ENCODE results near the gene DHTKD1. TPM values are rescaled to one million over a fixed set of nuclear protein-coding genes. Genes with fewer than 3 reads are reported as not detected.

The DHTKD1 gene
- total and polyA plus RNA-seq, 11 donors = 11.4 to 44.3 (median 28.9) TPM

DNA sequence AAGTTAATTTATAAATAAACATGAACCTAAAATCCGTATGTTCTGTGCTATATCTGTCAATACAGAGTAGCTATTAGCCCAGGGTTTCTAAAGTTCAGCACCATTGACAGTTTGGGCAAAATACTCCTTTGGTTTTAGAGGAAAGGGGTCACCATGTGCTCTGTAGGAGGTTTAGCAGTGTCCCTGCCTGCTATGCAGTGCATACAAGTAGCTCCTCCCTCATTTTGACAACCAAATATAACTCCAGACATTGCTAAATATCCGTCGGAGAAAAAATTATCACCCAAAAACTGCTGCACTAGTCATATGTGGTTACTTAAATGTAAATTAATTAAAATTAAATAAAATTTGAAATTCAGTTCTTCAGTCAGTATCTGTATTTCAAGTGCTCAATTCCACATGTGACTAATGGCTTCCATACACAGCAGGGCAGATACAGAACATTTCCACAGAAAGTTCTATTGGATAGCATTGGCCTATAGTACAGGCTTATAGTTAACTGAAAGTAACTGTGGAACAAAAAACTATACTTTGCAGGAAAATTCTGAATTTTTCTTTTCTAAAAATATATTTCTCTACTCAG, 32.6 kb upstream of the DHTKD1 start:
- no peak overlapping the region for H3K27ac ChIP-seq
- no peaks in the 10 kb centered on the region for H3K27me3 ChIP-seq
- ATAC-seq (peak in 1 of 4 donors; percentile 50), DNase-seq (no peak)
- 45 to 79% (median 66%) methylated on average over 3 of the region's 3 CpGs for WGBS, 4 donors
- TF ChIP-seq POLR2A (IDR thresholded peaks at IDR 0.05) = no peak
- no peak for TF ChIP-seq CTCF (IDR thresholded peaks at IDR 0.05)
- H3K4me1 ChIP-seq = peaks cover 0 to 23% (median 7%) of the 10 kb centered on the region in 12 donors
- intact Hi-C loops (cut with DNase I) = no loop called here
- H3K4me3 ChIP-seq = no peak overlapping the region
- peaks cover 0 to 42% (median 40%) of the 10 kb centered on the region in 9 donors for H3K36me3 ChIP-seq
- H3K9me3 ChIP-seq = no peaks in the 10 kb centered on the region

GRCh38 chr10:12041766-12042408, 26.9 kb upstream of the DHTKD1 start:
- H3K27ac ChIP-seq = peak overlapping the region in 11 of 12 donors; percentile 92 to 98 (median 96)
- peak overlapping the region; percentile 78 to 100 (median 98) for H3K4me3 ChIP-seq
- ATAC-seq (no peak), DNase-seq (no peak)
- 1 to 3% (median 1%) methylated on average over 26 of the region's 26 CpGs for WGBS, 4 donors
- no peaks in the 10 kb centered on the region for H3K27me3 ChIP-seq
- intact Hi-C loops (cut with DNase I) = loop anchor here in 2 of 10 donors (2.0 to 10.0 kb wide), 2 partner anchors 27 to 83 kb away; partner anchors contain the start of genes DHTKD1 (in 1 of the 2) and SEC61A2 (in 1 of the 2)
- H3K4me1 ChIP-seq = peaks cover 0 to 32% (median 16%) of the 10 kb centered on the region in 12 donors
- TF ChIP-seq POLR2A (IDR thresholded peaks at IDR 0.05) = no peak
- TF ChIP-seq CTCF (IDR thresholded peaks at IDR 0.05) = no peak
- H3K36me3 ChIP-seq = no peaks in the 10 kb centered on the region
- no peaks in the 10 kb centered on the region for H3K9me3 ChIP-seq

GRCh38 chr10:12042409-12042796, 26.4 kb upstream of the DHTKD1 start:
- peaks cover 0 to 32% (median 16%) of the 10 kb centered on the region in 12 donors for H3K4me1 ChIP-seq
- intact Hi-C loops (cut with DNase I) = loop anchor here in 2 of 10 donors (2.0 to 10.0 kb wide), 2 partner anchors 26 to 82 kb away; partner anchors contain the start of genes DHTKD1 (in 1 of the 2) and SEC61A2 (in 1 of the 2)
- ATAC-seq (peak; percentile 4 to 30 (median 14)), DNase-seq (peak in 4 of 5 donors; percentile 34 to 73 (median 54))
- peak overlapping the region; percentile 78 to 100 (median 98) for H3K4me3 ChIP-seq
- H3K36me3 ChIP-seq = no peaks in the 10 kb centered on the region
- peak overlapping the region; percentile 92 to 98 (median 96) for H3K27ac ChIP-seq
- WGBS, 4 donors = 1 to 2% (median 1%) methylated on average over 16 to 31 of the region's 31 CpGs
- TF ChIP-seq CTCF (IDR thresholded peaks at IDR 0.05) = no peak
- TF ChIP-seq POLR2A (IDR thresholded peaks at IDR 0.05) = no peak
- H3K27me3 ChIP-seq = no peaks in the 10 kb centered on the region
- no peaks in the 10 kb centered on the region for H3K9me3 ChIP-seq

Data from heart left ventricle (tissue), 16 donors.